Measurements from ENCODE around the gene USP37. TPM values are rescaled to one million over a fixed set of nuclear protein-coding genes. Genes with fewer than 3 reads are reported as not detected.

The USP37 gene
- total RNA-seq, 1 donor from 2014 or later = 6.4 TPM

DNA sequence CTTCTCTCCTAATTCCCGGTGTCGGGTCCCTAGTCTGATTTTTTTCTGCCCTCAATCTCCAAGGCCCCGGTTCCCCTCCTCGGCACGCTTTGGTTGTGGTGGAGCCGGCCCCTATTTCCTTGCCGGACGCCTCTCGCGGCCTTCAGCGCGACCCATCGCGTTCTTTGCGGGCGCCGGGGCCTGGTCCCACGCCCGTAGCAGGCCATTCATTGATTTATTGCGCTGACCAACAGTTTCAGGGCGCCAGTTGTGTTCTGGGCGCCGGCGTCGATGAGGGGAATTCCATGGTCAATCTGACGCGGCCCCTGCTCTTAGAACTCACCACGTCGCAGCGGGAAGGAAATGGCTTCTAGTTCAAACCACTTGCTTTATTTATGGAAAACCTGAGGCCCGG lies 884 bp upstream of the USP37 start:
- Mint-ChIP-seq H3K27ac (ENCODE audit: unreplicated experiment) (peak overlapping the region; percentile 90), H3K4me1 (ENCODE audit: low read depth, unreplicated experiment) (peaks cover 10% of the 10 kb centered on the region), H3K36me3 (ENCODE audit: low read depth, unreplicated experiment) (peaks cover under 1% of the 10 kb centered on the region), H3K4me3 (ENCODE audit: unreplicated experiment) (peak overlapping the region; percentile 94), H3K27me3 (ENCODE audit: low read depth, unreplicated experiment) (no peaks in the 10 kb centered on the region), H3K9me3 (ENCODE audit: unreplicated experiment) (no peaks in the 10 kb centered on the region)
- Histone ChIP-seq H3K4me2 (ENCODE audit: low read length) (peak overlapping the region; percentile 96), H4K20me1 (ENCODE audit: insufficient read depth, low read length) (peaks cover 15% of the 10 kb centered on the region), H3K9me3 (ENCODE audit: insufficient read depth, low read depth, low read length) (no peaks in the 10 kb centered on the region), H3K79me2 (ENCODE audit: insufficient read depth, low read length) (peaks cover 98% of the 10 kb centered on the region), H3K27me3 (ENCODE audit: insufficient read depth, low read length) (no peaks in the 10 kb centered on the region), H3K4me1 (ENCODE audit: insufficient read depth, low read length) (peaks cover 9% of the 10 kb centered on the region), H2AFZ (ENCODE audit: low read depth, low read length) (peak overlapping the region; percentile 84), H3K27ac (ENCODE audit: low read depth, low read length) (peak overlapping the region; percentile 96), H3K9ac (ENCODE audit: low read length) (peak overlapping the region; percentile 96), H3K4me3 (ENCODE audit: insufficient read depth, low read depth, low read length) (peak overlapping the region; percentile 88), H3K36me3 (ENCODE audit: insufficient read depth, low read length) (peaks cover 9% of the 10 kb centered on the region)
- TF ChIP-seq, protein P1, sequence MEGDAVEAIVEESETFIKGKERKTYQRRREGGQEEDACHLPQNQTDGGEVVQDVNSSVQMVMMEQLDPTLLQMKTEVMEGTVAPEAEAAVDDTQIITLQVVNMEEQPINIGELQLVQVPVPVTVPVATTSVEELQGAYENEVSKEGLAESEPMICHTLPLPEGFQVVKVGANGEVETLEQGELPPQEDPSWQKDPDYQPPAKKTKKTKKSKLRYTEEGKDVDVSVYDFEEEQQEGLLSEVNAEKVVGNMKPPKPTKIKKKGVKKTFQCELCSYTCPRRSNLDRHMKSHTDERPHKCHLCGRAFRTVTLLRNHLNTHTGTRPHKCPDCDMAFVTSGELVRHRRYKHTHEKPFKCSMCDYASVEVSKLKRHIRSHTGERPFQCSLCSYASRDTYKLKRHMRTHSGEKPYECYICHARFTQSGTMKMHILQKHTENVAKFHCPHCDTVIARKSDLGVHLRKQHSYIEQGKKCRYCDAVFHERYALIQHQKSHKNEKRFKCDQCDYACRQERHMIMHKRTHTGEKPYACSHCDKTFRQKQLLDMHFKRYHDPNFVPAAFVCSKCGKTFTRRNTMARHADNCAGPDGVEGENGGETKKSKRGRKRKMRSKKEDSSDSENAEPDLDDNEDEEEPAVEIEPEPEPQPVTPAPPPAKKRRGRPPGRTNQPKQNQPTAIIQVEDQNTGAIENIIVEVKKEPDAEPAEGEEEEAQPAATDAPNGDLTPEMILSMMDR (IDR thresholded peaks at IDR 0.05; ENCODE audit: insufficient read depth, low read depth, low read length) = no peak
- no peak for TF ChIP-seq EZH2 (IDR thresholded peaks at IDR 0.05; ENCODE audit: insufficient read depth, low read length)
- FAIRE-seq (no peak), DNase-seq (ENCODE audit: low read depth) (peak; percentile 68)

DNA sequence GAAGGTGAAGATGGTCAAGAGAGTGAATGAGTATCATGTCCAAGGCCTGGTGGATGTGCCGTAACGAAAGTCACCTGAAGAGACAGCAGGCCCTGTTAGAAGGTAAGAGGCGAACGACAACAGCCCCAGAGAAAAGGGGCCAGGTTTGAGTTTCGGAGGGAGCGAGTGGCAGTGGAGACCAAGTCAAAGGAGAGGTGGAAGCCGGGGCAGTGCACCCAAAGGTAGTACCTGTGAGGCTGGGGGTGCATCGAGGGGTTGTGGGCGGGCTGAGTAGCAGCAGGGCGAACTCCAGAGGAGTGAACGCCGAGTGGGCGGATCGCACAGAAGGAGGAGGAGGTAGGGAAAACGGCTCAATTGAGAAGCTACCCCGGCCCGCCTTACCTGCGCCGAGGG lies 358 bp downstream of the USP37 start:
- Histone ChIP-seq H3K4me3 (ENCODE audit: insufficient read depth, low read depth, low read length) (peak overlapping the region; percentile 94), H2AFZ (ENCODE audit: low read depth, low read length) (peak overlapping the region; percentile 84), H3K27ac (ENCODE audit: low read depth, low read length) (peak overlapping the region; percentile 91), H3K27me3 (ENCODE audit: insufficient read depth, low read length) (no peaks in the 10 kb centered on the region), H4K20me1 (ENCODE audit: insufficient read depth, low read length) (peaks cover 15% of the 10 kb centered on the region), H3K36me3 (ENCODE audit: insufficient read depth, low read length) (peaks cover 8% of the 10 kb centered on the region), H3K9ac (ENCODE audit: low read length) (peak overlapping the region; percentile 96), H3K79me2 (ENCODE audit: insufficient read depth, low read length) (peaks cover 96% of the 10 kb centered on the region), H3K9me3 (ENCODE audit: insufficient read depth, low read depth, low read length) (no peaks in the 10 kb centered on the region), H3K4me1 (ENCODE audit: insufficient read depth, low read length) (peaks cover 9% of the 10 kb centered on the region), H3K4me2 (ENCODE audit: low read length) (peak overlapping the region; percentile 96)
- Mint-ChIP-seq H3K4me3 (ENCODE audit: unreplicated experiment) (peak overlapping the region; percentile 94), H3K27ac (ENCODE audit: unreplicated experiment) (peak overlapping the region; percentile 75), H3K27me3 (ENCODE audit: low read depth, unreplicated experiment) (no peaks in the 10 kb centered on the region), H3K36me3 (ENCODE audit: low read depth, unreplicated experiment) (peaks cover 1% of the 10 kb centered on the region), H3K4me1 (ENCODE audit: low read depth, unreplicated experiment) (peaks cover 10% of the 10 kb centered on the region), H3K9me3 (ENCODE audit: unreplicated experiment) (no peaks in the 10 kb centered on the region)
- peak; percentile 3 for DNase-seq (ENCODE audit: low read depth)
- no peak for TF ChIP-seq EZH2 (IDR thresholded peaks at IDR 0.05; ENCODE audit: insufficient read depth, low read length)
- TF ChIP-seq, protein P1 (IDR thresholded peaks at IDR 0.05; ENCODE audit: insufficient read depth, low read depth, low read length) = no peak
- no peak for FAIRE-seq

DNA sequence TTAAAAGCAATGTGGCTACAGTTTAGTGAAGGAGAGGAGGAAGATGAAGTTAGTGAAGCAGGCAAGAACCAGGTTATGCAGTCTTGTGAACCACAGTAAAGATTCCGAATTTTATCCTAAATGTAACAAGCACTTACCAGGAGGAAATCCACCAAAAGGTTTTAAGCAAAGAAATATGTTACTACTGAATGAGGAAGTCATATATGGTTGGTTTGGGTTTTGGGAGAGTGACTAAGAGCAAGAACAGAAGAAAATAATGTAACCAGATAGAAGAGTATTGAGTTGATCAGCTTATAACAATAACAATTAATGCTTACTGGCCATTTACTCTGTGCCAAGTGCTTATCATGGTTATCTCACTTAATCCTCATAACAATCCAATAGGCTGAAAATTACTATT lies 1.9 kb downstream of the USP37 start:
- Mint-ChIP-seq H3K27ac (ENCODE audit: unreplicated experiment) (no peak overlapping the region), H3K27me3 (ENCODE audit: low read depth, unreplicated experiment) (no peaks in the 10 kb centered on the region), H3K36me3 (ENCODE audit: low read depth, unreplicated experiment) (peaks cover 5% of the 10 kb centered on the region), H3K4me1 (ENCODE audit: low read depth, unreplicated experiment) (peaks cover 10% of the 10 kb centered on the region), H3K9me3 (ENCODE audit: unreplicated experiment) (no peaks in the 10 kb centered on the region), H3K4me3 (ENCODE audit: unreplicated experiment) (no peak overlapping the region)
- DNase-seq (ENCODE audit: low read depth) (no peak), FAIRE-seq (no peak)
- H3K4me3 ChIP-seq (ENCODE audit: insufficient read depth, low read depth, low read length) = no peak overlapping the region
- no peak overlapping the region for H2AFZ ChIP-seq (ENCODE audit: low read depth, low read length)
- no peak overlapping the region for H3K27ac ChIP-seq (ENCODE audit: low read depth, low read length)
- H3K27me3 ChIP-seq (ENCODE audit: insufficient read depth, low read length) = no peaks in the 10 kb centered on the region
- H3K9me3 ChIP-seq (ENCODE audit: insufficient read depth, low read depth, low read length) = no peaks in the 10 kb centered on the region
- peaks cover 9% of the 10 kb centered on the region for H3K4me1 ChIP-seq (ENCODE audit: insufficient read depth, low read length)
- H4K20me1 ChIP-seq (ENCODE audit: insufficient read depth, low read length) = peaks cover 8% of the 10 kb centered on the region
- peak overlapping the region; percentile 96 for H3K4me2 ChIP-seq (ENCODE audit: low read length)
- peaks cover 5% of the 10 kb centered on the region for H3K36me3 ChIP-seq (ENCODE audit: insufficient read depth, low read length)
- TF ChIP-seq, protein P1 (IDR thresholded peaks at IDR 0.05; ENCODE audit: insufficient read depth, low read depth, low read length) = no peak
- TF ChIP-seq EZH2 (IDR thresholded peaks at IDR 0.05; ENCODE audit: insufficient read depth, low read length) = no peak
- peaks cover 81% of the 10 kb centered on the region for H3K79me2 ChIP-seq (ENCODE audit: insufficient read depth, low read length)
- H3K9ac ChIP-seq (ENCODE audit: low read length) = no peak overlapping the region
